Activated CD4-positive, alpha-beta T cell treated with anti-CD3 and anti-CD28 coated beads, Interleukin-2, amount 50 U/mL, for 1 hour (primary cell): ENCODE data around the gene ZNG1F.
"Not testable (repeated sequence)": the region's sequence is repeated elsewhere in the genome, so short reads cannot be mapped to it uniquely, and the experiment has no call there.

Experiments
- DNase-seq: peaks from one replicate; pipeline ENCODE4 v3.0.0-alpha.2; 2020

Gene ZNG1F

DNA sequence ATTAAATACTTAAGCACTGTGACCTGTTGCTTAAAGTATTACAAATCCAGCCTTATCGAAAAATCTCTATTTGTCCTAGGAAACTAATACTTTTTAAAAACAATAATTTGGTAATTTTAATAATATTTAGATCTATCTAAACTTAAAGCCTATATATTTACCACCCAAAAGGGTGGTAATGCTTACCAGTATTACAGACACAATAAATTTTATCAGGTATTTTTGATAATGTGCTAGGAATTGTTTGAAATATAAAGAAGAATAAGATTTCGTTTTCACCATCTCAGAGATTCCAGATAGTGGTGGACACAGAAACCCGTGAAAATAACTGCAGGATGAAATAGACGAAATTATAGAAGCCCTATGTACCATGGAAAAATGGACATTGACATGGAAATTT is 68.4 kb downstream of the ZNG1F start:
- not testable (repeated sequence) for DNase-seq

DNA sequence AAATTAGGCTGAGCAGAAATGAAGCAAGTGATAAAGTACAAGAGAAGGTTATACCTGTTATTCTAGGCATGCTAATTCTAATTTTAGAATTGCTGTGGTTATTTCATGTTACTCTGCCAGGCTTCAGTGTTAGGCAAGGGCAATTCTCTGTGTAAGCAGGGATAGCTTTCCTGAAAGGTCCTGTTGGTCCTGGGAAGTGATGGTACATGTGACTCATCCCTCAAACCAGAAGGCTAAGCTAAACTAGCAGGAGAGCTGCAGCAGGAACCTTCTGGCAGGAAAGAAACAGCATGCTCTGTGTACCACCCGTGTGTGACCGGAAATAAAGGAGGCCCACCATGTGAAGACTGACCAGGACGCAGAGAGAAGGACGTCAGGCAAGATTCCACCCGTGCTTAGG is 69.4 kb downstream of the ZNG1F start:
- DNase-seq, result not testable (repeated sequence)

DNA sequence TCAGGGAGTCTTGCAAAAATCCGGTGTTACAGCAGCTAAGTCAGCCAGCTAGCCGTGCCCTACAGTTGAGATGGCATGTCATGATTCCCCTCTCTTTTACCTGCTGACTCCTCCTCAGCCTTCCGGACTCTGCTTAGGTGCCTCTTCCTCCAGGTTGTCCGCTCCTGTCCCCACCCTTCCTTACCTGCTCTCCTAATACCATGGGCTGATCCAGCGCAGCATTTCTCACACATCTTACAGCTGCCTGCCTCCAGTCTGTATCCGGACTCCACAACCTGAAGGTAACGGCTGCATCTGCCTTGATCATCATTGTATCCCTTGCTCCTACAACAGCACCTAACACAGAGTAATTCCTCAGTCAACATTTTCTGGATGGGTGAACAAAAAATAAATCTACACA is 69.8 kb downstream of the ZNG1F start:
- DNase-seq, result not testable (repeated sequence)

DNA sequence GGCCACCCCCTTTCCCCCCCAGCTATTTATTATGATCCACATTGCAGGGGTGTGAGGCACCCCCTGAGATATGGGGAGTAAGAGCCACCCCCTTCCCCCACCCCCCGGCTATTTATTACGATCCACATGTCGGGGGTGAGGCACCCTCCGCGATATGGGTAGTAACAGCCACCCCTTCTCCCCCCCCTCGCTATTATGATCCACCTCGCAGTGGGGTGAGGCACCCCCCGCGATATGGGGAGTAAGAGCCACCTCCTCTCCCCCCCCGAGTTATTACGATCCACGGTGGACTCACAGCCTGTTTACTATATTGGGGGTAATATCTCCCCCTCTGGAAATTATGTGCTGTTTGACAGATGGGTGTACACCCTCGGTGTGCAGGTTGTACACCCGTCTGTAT is 75.8 kb downstream of the ZNG1F start:
- DNase-seq, result not testable (repeated sequence)

DNA sequence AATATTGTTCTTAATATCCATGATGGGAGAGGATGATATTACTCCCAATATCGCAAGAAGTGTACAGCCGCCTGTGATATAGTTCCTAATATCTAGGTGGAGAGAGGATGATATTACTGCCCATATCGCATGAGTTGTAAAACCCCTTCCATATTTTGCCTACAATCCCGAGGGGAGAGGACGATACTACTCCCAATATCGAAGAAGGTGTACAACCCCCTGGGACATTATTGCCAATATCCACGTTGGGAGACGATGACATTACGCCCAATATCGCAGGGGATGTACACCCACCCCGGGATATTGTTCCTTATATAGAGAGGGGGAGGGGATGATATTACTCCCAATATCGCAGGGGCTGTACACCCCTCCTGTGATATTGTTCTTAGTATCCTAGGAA is 77.7 kb downstream of the ZNG1F start:
- not testable (repeated sequence) for DNase-seq

DNA sequence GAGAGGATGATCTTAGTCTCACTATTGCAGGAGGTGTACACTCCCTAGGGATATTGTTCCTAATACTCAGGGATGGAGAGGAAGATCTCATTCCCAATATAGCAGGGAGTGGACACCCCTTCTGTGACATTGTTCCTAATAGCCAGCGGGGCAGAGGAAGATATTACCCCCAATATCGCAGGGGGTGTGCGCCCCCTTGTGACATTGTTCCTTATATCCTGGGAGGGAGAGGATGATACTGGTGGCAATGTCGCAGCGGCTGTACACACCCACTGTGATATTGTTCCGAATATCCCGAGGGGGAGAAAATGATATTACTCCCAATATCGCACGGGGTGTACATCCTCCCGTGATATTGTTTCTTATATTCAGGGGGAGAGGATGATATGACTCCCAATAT is 78.2 kb downstream of the ZNG1F start:
- not testable (repeated sequence) for DNase-seq

DNA sequence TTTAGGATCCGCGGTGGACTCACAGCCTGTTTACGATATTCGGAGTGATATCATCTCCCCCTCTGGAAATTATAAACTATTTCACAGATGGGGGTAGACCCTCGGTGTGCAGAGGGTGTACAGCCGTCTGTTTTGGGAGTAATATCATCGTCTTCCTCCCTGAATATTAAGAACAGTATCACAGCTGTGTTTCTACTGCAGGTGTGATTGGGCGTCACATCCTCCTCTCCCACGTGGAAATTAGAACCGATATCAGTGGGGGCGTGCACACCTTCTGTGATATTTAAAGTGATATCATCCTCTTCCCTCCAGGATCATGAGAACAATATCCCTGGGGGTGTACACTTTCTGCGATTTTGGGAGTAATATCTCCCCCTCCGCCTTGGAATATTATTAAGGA is 79.9 kb downstream of the ZNG1F start:
- not testable (repeated sequence) for DNase-seq

DNA sequence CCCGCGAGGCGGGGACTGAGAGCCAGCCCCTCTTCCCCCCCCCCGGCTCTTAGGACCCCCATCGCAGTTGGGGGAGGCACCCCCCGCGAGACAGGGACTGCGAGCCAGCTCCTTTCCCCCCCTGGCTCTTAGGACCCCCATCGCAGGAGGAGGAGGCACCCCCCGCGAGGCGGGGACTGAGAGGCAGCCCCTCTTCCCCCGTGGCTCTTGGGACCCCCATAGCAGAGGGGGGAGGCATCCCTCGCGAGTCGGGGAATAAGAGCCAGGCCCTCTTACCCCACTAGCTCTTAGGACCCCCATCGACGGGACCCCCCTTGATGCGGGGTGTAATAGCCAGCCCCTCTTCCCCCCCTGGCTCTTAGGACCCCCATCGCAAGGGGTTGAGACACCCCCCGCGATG is 80.3 kb downstream of the ZNG1F start:
- DNase-seq, result not testable (repeated sequence)

DNA sequence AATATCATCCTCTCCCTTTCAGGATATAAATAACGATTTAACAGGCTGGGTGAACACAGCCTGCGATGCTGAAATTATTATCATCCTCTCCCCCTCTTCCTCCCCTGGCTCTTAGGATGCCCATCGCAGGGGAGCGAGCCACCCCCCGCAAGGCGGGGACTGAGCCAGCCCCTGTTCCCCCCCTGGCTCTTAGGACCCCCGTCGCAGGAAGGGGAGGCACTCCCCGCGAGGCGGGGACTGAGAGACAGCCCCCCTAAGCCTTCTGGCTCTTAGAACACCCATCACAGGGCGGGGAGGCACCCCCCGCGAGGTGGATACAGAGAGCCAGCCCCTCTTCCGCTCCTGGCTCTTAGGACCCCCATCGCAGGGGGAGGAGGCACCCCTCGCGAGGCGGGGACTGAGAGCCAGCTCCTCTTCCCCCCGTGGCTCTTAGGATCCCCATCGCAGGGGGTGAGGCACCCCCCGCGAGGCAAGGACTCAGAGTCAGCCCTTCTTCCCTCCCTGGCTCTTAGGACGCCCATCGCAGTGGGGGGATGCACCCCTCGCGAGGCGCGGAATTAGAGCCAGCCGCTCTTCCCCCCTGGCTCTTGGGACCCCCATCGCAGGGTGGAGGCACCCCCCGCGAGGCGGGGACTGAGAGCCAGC is 82.5 kb downstream of the ZNG1F start:
- DNase-seq, result not testable (repeated sequence)

DNA sequence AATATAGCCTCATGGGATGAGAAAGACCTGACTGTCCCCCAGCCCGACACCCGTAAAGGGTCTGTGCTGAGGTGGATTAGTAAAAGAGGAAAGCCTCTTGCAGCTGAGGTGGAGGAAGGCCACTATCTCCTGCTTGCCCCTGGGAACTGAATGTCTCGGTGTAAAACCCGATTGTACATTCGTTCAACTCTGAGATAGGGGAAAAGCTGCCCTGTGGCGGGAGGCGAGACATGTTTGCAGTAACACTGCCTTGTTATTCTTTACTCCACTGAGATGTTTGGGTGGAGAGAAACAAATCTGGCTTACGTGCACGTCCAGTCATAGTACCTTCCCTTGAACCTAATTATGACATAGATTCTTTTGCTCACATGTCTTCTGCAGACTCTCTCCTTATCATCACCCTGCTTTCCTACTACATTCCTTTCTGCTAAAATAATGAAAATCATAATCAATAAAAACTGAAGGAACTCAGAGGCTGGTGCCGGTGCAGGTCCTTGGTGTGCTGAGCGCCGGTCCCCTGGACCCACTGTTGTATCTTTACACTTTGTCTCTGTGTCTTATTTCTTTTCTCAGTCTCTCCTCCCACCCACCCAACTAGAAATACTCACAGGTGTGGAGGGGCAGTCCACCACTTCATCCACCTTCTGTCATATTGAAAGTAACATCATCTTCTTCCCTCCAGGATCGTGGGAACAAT is 83.4 kb downstream of the ZNG1F start:
- DNase-seq, result not testable (repeated sequence)

DNA sequence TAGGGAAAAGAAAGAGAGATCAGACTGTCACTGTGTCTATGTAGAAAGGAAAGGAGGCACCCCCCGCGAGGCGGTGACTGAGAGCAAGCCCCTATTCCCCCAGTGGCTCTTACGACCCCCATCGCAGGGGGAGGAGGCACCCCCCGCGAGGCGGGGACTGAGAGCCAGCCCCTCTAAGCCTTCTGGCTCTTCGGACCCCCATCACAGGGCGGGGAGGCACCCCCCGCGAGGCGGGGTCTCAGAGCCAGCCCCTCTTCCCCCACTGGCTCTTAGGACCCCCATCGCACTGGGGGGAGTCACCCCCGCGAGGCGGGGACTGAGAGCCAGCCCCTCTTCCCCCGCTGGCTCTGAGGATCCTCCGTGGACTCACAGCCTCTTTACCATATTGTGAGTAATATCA is 84.6 kb downstream of the ZNG1F start:
- DNase-seq, result not testable (repeated sequence)

DNA sequence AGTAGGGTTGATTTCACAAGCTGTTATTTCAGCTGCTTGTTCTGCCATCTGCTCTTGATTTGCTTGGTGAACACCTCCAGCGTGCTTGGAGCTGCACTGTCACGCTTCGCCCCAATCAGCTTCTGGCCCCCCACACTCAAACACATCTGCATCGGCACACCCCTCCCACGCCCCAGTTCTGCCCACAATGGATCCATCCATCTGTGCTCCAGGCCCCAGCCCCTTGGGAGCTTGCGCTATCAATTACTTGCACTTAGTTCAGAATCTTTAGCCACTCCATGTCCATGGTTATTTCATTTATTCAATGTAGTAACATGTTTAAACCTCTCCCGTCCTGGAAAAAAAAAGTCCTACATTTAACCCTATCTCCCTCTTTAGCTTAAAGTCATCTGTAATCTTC is 88.6 kb downstream of the ZNG1F start:
- not testable (repeated sequence) for DNase-seq

DNA sequence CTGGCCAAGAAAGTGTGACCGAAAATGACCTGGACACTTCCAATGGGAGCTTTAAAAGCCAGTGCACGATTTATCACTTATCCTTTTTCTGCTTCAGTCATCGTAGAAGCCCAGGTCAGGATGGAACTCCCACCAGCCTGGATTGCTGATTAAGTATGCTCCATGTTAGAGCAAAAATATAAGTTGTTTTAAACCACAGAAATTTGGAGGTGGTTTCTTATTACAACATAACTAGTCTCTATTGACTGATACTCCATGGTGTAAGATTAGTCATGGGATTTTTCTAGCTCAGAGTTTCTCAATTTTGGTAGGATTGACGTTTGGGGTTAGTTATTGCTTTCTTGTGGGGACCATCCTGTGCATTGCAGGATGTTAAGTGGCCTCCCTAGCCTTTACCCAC is 90.4 kb downstream of the ZNG1F start:
- DNase-seq, result not testable (repeated sequence)

DNA sequence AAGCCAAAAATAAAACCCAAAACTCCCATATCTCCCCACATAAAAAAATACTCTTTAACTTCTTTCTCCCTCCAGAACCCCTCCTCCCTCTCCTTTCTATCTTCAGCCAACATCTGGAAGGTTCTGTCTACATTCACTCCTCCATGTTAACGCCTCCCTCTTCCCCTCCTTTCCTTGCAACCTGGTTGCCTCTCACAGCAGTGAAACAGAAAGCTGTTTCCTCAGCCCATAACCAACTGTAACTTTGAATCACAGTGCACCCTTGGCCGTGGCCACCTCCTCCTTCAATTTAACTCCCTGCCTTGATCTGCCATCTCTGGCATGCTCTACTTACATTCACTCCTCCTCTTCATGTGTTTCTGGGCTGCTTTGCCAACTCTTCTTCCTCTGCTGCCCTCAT is 94.1 kb downstream of the ZNG1F start:
- DNase-seq, result not testable (repeated sequence)

DNA sequence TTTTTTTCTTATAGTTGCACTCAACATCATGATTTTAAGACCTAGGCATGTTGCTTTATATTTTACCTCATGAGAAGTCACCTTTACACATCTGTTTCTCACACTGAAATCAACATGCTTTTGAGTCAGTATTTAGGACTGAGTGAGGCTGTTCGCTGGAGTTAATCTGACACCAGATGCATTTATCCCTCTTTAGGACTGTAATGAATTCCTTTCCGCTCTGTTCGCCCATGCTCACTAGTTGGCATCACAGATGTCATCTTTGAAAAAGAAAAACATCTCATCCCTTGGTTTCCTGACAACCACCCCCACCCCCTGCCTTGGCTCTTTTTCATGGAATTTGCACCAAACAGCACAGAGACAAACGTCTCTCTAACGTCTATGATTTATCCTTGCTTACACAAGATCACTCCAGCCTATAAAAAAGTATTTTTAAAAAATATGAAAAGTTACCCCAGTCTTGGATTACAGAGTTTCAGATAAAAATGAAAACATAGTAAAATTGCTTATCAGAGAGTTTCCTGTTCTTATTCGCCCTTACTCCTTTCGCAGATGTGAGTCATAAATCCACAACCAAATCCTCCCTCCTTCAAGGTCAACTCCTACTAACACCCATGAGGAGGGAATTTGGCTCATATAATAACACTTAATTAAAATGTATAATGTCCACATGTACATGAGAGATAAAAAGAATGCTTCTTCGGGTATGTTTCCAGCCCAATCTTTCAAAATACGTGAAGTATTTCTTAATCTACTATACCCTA is 94.9 kb downstream of the ZNG1F start:
- DNase-seq, result not testable (repeated sequence)

DNA sequence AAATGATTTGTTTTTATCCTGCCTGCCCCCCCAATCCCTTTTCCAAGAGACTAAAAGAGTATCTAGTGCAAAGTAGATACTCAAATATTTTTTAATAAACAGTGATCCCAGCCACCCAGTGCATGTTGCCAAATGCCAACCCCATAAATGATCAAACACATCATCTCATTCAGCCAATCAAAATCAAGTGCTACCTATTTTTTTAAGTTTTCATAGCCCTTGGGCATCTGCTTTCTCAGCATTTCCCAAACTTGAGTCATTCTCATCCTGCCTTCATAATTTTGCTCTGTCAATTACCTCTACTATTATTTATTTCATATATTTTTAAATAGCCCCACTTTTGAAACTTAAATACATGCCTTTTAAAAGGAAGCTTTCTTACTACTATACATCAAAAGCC is 98.2 kb downstream of the ZNG1F start:
- DNase-seq, result not testable (repeated sequence)

DNA sequence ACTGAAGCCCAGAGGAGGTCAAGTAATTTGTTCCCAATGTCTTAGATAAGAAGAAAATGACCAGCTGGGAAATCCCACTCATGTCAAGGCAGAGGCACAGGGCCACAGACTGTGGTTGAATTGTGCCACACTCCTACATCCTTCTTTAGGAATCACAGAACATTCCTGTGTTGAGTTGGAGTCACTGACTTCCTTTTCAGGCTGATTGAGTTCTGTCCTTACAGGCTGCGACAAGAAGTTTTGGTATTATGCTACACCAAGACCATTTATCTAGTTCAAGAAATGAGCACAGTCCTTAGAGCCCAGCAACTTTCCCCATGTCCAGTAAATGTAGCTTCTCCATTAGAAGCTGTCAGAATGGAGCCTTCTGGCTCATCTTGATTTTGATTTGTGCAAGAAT is 98.7 kb downstream of the ZNG1F start:
- not testable (repeated sequence) for DNase-seq

DNA sequence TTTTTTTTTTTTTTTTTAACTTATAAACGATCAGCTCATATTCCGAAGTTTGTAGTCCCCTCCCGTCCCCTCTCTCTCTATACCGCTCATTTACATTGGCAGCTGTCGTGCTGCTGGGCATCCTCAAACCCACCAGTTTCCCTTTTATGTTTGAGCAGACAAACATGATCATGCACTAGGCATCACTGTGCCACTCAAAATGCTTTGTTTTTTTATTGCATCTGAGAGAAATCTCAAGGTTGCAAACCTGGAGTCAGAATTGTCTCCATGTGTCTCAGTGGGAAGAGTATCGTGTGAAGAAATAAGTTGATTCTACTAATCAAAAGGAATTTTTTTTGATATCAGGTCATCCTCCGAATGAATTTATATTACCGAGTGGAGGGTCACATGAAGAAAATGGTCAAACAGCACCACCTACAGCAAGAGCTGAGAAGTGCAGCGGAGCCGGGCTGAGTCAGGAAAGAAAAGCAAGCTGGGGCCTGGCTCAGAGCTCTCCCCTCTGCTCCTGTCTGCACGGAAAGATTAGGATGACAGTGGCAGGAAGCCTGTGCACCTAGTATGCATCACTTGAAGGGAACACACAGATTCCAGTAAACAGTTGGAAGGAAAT is 100.6 kb downstream of the ZNG1F start:
- not testable (repeated sequence) for DNase-seq

DNA sequence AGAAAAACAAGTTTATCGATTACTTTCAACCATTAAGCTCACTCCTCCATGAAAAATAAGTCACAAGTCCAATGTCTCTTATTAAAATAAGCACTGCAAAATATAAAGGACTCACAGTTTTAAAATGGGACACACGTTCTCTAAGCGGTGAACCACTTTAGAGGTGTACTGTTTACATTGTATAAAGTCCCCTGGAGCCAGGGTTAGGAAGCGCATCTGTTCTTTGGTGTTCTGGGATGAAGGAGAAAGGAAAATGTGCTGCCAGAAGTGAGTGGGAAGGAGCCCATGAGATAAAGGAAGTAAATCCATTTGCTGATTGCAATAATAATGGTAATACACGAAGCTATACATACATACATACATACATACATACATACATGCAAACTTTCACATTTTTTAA is 101.2 kb downstream of the ZNG1F start:
- not testable (repeated sequence) for DNase-seq

DNA sequence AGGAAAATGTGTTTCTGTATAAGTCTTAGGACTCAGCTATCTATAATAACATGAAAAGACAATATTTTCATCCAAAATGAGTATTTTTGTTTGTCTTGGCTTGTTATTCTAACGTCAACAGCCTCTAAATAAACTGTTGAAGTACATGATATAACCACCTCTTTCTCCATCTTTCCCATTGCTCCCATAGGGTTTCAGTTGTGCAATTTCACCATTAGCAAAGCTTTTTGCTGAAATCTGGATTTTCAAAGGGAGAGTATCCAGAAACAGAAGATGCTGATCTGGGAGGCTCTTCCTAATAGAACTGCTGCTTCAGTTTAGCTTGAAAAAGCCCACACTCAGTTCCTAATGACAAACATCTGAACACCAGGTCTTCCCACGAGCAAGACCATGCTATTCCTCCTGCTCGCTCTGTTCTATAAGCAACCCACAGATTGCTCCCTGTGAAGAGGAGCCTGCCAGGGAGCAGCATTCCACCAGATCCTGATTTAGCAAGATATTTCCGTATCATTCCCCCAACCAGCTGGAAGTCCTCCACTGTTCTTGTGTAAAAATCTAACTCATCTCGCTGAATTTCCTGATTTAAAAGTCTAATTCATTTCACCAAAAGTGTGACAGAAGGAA is 101.8 kb downstream of the ZNG1F start:
- DNase-seq, result not testable (repeated sequence)

DNA sequence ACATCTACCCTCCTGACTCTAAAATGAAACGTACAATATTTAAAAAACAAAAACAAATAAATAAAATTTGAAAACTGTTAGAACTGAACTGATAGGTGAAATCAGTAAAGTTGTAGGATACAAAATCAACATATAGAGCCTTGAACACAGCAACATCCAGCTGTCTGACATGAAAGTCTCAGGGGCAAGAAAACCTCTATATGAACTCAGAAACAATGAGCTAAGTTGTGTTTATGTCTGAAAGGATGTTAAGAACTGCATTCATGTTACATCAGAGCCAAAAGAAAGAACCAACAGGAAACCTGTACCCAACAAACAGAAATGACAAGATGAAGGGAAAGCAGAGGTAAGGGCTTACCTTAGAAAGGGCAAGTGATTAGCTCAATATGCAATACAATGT is 102.4 kb downstream of the ZNG1F start:
- DNase-seq, result not testable (repeated sequence)

DNA sequence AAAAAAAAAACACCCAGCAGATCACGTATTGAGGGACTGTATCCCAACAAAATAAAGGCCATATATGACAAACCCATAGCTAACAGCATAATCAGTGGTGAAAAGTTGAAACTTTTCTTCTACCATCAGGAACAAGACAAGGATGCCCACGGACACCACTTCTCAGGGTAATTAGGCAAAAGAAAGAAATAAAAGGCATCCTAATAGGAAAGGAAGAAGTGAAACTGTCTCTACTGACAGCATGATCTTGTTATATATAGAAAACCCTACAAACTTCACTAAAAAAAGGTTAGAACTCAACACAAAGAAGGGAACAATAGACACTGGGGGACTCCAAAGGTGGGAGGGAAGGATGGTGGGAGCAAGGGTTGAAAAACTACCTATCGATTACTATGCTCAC is 102.9 kb downstream of the ZNG1F start:
- DNase-seq, result not testable (repeated sequence)

DNA sequence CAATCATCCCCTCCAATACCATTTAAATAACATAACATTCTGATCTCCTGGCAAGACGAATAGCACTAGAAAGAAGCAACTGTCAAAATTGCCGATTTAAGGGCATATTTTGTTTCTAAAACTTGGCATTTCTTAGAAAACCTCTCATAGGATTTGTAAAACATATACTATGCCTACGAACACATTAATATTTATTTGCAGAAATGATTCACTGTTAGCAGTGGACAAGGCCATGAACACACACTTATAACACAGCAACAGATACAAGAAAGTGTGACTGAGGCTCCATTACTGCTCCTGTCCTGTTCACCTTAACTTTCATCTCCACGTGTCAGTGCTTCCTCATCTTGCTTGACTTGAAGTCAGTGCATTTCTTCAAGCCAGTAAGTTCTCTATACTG is 106.8 kb downstream of the ZNG1F start:
- DNase-seq, result not testable (repeated sequence)
